Measurements from ENCODE around the gene SRGAP3. TPM values are rescaled to one million over a fixed set of nuclear protein-coding genes. Genes with fewer than 3 reads are reported as not detected.

Gene SRGAP3
- polyA plus RNA-seq, 2 donors: 1.3 to 3.3 TPM

DNA sequence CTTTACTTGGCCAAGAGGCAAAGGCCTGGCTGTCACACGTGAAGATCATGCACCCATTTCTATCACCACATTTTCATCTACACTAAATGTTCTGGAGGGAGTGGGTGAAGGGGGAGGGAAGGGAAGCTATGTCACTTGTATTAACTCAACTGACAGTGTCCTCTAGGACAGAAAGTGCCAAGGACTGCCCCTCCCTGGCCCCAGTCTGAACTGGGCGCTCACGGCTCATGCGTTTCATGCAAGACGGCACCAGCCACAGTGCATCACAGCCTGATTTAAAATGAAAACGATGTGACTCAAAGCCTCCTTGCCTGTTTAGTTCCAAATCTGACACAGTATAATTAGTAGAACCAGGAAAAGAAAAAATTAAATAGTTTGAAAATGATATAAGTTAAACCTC, 265.4 kb downstream of the SRGAP3 start:
- Histone ChIP-seq H3K4me1 (ENCODE audit: control insufficient read depth in 2 of 2, insufficient read depth in 2 of 2, low read length in 1 of 2) (no peaks in the 10 kb centered on the region), H3K9me3 (ENCODE audit: control insufficient read depth in 2 of 2, insufficient read depth in 1 of 2, low read depth in 1 of 2, low read length in 1 of 2) (no peaks in the 10 kb centered on the region), H3K4me3 (ENCODE audit: low read depth in 1 of 2, low read length in 2 of 2) (no peak overlapping the region), H3K27me3 (ENCODE audit: control insufficient read depth in 1 of 2, insufficient read depth in 2 of 2, low read length in 2 of 2) (no peaks in the 10 kb centered on the region), H3K27ac (ENCODE audit: low read depth in 2 of 2, low read length in 1 of 2) (no peak overlapping the region), H3K36me3 (ENCODE audit: control insufficient read depth in 2 of 2, insufficient read depth in 2 of 2, low read length in 1 of 2) (peaks cover 0 to 3% of the 10 kb centered on the region in 2 donors)
- 81 to 84% methylated on average over 6 of the region's 6 CpGs for WGBS, 2 donors

DNA sequence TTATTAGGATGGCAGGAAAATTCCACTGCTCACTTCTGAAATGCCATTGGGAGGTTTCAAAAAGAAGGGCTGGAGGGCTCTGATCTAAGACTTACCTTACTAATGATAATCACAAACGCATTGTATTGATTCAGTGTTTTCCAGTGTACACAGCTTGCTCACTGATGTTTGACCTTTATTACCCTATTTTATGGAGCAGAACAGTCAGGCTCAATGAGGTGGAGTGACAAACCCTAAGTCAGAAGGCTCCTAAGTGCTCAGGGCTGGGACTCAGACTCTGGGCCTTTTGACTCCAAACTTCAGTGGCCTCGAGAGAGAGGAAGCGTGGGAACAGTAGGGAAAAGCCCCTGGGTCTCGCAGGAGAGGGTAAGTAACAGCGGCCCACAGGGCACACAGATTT, 265.9 kb downstream of the SRGAP3 start:
- no peak overlapping the region for H3K27ac ChIP-seq (ENCODE audit: low read depth in 2 of 2, low read length in 1 of 2)

DNA sequence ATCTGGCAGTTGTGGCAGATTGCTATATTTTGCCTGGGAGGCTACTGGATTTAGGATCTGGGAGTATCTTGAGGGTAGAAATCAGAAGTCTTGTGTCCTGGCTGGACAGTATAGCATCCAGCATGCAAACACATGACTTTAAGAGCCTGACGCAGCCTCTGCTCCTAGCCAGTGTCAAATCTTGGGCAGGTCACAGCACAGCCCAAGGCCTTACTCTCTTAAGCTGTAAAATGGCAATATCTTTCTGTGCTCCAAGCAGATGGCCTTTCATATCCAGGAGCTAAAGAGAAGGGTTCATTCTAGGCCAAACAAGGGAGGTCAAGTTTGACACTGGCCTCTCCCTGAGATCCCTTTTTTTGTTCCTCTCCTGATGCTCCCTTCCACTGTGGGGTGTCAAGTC, 266.4 kb downstream of the SRGAP3 start:
- 78 to 82% methylated on average over 1 of the region's 1 CpG for WGBS, 2 donors
- Histone ChIP-seq H3K27me3 (ENCODE audit: control insufficient read depth in 1 of 2, insufficient read depth in 2 of 2, low read length in 2 of 2) (no peaks in the 10 kb centered on the region), H3K4me1 (ENCODE audit: control insufficient read depth in 2 of 2, insufficient read depth in 2 of 2, low read length in 1 of 2) (no peaks in the 10 kb centered on the region)

More for the DNA sequence above, 265.9 kb downstream of the SRGAP3 start:
- Histone ChIP-seq H3K36me3 (ENCODE audit: control insufficient read depth in 2 of 2, insufficient read depth in 2 of 2, low read length in 1 of 2) (peaks cover 0 to 3% of the 10 kb centered on the region in 2 donors), H3K9me3 (ENCODE audit: control insufficient read depth in 2 of 2, insufficient read depth in 1 of 2, low read depth in 1 of 2, low read length in 1 of 2) (no peaks in the 10 kb centered on the region), H3K4me3 (ENCODE audit: low read depth in 1 of 2, low read length in 2 of 2) (no peak overlapping the region), H3K27me3 (ENCODE audit: control insufficient read depth in 1 of 2, insufficient read depth in 2 of 2, low read length in 2 of 2) (no peaks in the 10 kb centered on the region), H3K4me1 (ENCODE audit: control insufficient read depth in 2 of 2, insufficient read depth in 2 of 2, low read length in 1 of 2) (no peaks in the 10 kb centered on the region)
- WGBS, 2 donors: 91% methylated on average over 5 of the region's 5 CpGs

DNA sequence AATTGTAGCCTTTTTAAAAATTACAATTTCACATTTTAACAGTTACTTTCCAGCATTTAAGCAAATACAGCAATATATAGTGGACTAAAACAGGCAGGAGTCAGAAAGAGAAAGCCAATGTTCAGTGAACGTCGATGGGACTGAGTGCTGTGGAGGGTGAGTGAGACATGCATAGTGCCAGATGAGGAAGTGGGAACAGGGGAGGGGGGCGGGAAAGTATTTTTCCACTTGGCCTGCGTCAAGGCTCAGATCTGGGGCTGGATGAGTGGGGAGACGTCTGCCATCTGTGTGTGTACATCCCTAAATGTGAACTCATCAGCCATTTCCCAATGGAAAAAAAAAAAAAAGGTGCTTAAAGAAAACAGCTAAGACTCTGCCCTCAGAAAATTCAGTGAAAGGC, 266.9 kb downstream of the SRGAP3 start:
- WGBS, 2 donors: 48 to 49% methylated on average over 5 of the region's 5 CpGs
- Histone ChIP-seq H3K36me3 (ENCODE audit: control insufficient read depth in 2 of 2, insufficient read depth in 2 of 2, low read length in 1 of 2) (peaks cover 0 to 3% of the 10 kb centered on the region in 2 donors), H3K4me3 (ENCODE audit: low read depth in 1 of 2, low read length in 2 of 2) (no peak overlapping the region), H3K9me3 (ENCODE audit: control insufficient read depth in 2 of 2, insufficient read depth in 1 of 2, low read depth in 1 of 2, low read length in 1 of 2) (no peaks in the 10 kb centered on the region), H3K27me3 (ENCODE audit: control insufficient read depth in 1 of 2, insufficient read depth in 2 of 2, low read length in 2 of 2) (no peaks in the 10 kb centered on the region), H3K27ac (ENCODE audit: low read depth in 2 of 2, low read length in 1 of 2) (no peak overlapping the region), H3K4me1 (ENCODE audit: control insufficient read depth in 2 of 2, insufficient read depth in 2 of 2, low read length in 1 of 2) (no peaks in the 10 kb centered on the region)

More for the DNA sequence above, 266.4 kb downstream of the SRGAP3 start:
- H3K36me3 ChIP-seq (ENCODE audit: control insufficient read depth in 2 of 2, insufficient read depth in 2 of 2, low read length in 1 of 2): peaks cover 0 to 3% of the 10 kb centered on the region in 2 donors
- no peak overlapping the region for H3K27ac ChIP-seq (ENCODE audit: low read depth in 2 of 2, low read length in 1 of 2)
- no peaks in the 10 kb centered on the region for H3K9me3 ChIP-seq (ENCODE audit: control insufficient read depth in 2 of 2, insufficient read depth in 1 of 2, low read depth in 1 of 2, low read length in 1 of 2)
- no peak overlapping the region for H3K4me3 ChIP-seq (ENCODE audit: low read depth in 1 of 2, low read length in 2 of 2)

DNA sequence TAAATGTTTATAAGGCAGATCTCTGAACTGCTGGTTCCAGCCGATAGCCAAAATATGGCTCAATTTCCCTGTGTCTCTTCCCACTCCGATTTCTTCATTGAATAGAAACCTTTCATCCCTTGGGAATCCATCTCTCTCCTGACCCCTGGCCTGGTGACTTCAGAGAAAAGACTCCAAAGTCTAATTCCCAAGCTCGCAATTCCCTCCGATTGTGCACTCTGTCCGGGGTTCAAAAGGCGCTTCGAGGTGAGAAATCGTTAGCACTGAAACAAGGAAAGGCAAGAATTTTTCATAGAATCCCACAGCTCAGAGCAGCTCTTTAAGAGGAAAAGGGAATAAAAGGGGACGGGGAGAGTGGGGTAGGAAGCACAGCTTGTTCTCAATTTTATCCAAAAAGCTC, 267.7 kb downstream of the SRGAP3 start:
- WGBS, 2 donors: 79 to 89% methylated on average over 9 of the region's 9 CpGs
- no peak overlapping the region for H3K27ac ChIP-seq (ENCODE audit: low read depth in 2 of 2, low read length in 1 of 2)
- H3K4me1 ChIP-seq (ENCODE audit: control insufficient read depth in 2 of 2, insufficient read depth in 2 of 2, low read length in 1 of 2): no peaks in the 10 kb centered on the region
- H3K27me3 ChIP-seq (ENCODE audit: control insufficient read depth in 1 of 2, insufficient read depth in 2 of 2, low read length in 2 of 2): no peaks in the 10 kb centered on the region
- no peaks in the 10 kb centered on the region for H3K9me3 ChIP-seq (ENCODE audit: control insufficient read depth in 2 of 2, insufficient read depth in 1 of 2, low read depth in 1 of 2, low read length in 1 of 2)
- no peak overlapping the region for H3K4me3 ChIP-seq (ENCODE audit: low read depth in 1 of 2, low read length in 2 of 2)
- H3K36me3 ChIP-seq (ENCODE audit: control insufficient read depth in 2 of 2, insufficient read depth in 2 of 2, low read length in 1 of 2): peaks cover 0 to 3% of the 10 kb centered on the region in 2 donors

DNA sequence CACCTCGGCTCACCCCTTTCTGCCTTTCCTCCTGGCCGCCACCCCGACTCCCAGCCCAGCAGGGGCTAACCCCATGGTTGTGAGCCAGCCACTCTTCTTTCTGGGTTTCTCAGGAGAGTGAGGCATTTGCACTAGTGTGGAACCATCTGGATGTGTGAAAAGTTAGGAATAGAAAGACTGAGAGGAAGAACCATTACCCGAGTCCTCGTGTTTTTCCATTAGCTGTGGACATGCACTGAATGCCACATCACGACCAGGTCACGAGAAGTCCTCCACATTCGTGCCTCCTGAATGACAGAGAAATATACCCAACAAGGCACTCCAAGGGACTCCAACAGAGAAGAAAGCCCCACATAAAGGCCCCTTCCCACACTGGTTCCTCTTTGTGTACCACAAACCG, 268.1 kb downstream of the SRGAP3 start:
- Histone ChIP-seq H3K36me3 (ENCODE audit: control insufficient read depth in 2 of 2, insufficient read depth in 2 of 2, low read length in 1 of 2) (peaks cover 0 to 3% of the 10 kb centered on the region in 2 donors), H3K9me3 (ENCODE audit: control insufficient read depth in 2 of 2, insufficient read depth in 1 of 2, low read depth in 1 of 2, low read length in 1 of 2) (no peaks in the 10 kb centered on the region), H3K4me3 (ENCODE audit: low read depth in 1 of 2, low read length in 2 of 2) (no peak overlapping the region), H3K27me3 (ENCODE audit: control insufficient read depth in 1 of 2, insufficient read depth in 2 of 2, low read length in 2 of 2) (peaks cover 0 to 3% of the 10 kb centered on the region in 2 donors), H3K4me1 (ENCODE audit: control insufficient read depth in 2 of 2, insufficient read depth in 2 of 2, low read length in 1 of 2) (no peaks in the 10 kb centered on the region), H3K27ac (ENCODE audit: low read depth in 2 of 2, low read length in 1 of 2) (no peak overlapping the region)
- WGBS, 2 donors: 79 to 89% methylated on average over 9 of the region's 9 CpGs

DNA sequence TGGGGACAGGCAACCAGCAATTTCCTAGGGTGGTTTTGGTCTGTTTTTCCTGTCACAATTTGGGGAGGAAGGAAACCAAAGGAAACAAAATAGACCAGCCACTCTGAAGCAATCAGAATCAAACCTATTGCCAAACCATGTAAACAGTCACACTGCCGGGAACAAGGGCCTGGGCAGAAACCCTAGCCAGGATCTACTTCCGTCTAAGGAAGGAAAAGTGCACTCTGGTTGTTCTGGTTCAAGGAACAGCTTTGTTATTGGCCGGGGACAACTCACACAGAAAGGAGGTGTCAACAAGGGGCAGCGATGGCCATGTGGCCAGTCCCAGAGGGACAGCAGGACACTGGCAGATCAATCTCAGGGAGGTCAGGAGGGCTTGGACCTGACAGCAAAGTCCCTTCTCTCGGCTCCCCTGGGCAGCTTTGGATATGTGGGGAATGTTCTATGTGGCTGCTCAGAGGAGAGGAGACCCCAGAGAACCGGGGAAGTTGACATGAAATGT, 268.6 kb downstream of the SRGAP3 start:
- no peak overlapping the region for H3K27ac ChIP-seq (ENCODE audit: low read depth in 2 of 2, low read length in 1 of 2)
- no peaks in the 10 kb centered on the region for H3K9me3 ChIP-seq (ENCODE audit: control insufficient read depth in 2 of 2, insufficient read depth in 1 of 2, low read depth in 1 of 2, low read length in 1 of 2)
- H3K36me3 ChIP-seq (ENCODE audit: control insufficient read depth in 2 of 2, insufficient read depth in 2 of 2, low read length in 1 of 2): peaks cover 0 to 3% of the 10 kb centered on the region in 2 donors
- peaks cover 0 to 3% of the 10 kb centered on the region in 2 donors for H3K27me3 ChIP-seq (ENCODE audit: control insufficient read depth in 1 of 2, insufficient read depth in 2 of 2, low read length in 2 of 2)
- no peaks in the 10 kb centered on the region for H3K4me1 ChIP-seq (ENCODE audit: control insufficient read depth in 2 of 2, insufficient read depth in 2 of 2, low read length in 1 of 2)
- WGBS, 2 donors: 58 to 61% methylated on average over 6 of the region's 6 CpGs
- no peak overlapping the region for H3K4me3 ChIP-seq (ENCODE audit: low read depth in 1 of 2, low read length in 2 of 2)

DNA sequence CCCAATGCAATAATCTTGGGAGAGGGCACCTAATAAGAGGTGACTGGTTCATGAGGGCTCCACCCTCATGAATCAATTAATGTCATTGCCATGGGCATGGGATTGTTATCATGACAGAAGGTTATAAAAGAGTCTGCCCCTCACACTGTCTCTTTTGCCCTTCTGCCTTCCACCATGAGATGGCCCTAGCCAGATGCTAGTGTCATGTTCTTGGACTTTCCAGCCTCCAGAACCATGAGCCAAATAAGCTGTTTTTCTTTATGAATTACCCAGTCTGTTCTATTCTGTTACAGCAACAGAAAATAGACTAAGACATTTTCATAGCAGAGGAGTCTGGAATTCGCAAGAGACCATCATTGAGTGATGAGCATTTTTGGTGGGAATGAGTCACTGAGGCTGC, 270.2 kb downstream of the SRGAP3 start:
- Histone ChIP-seq H3K36me3 (ENCODE audit: control insufficient read depth in 2 of 2, insufficient read depth in 2 of 2, low read length in 1 of 2) (no peaks in the 10 kb centered on the region), H3K9me3 (ENCODE audit: control insufficient read depth in 2 of 2, insufficient read depth in 1 of 2, low read depth in 1 of 2, low read length in 1 of 2) (no peaks in the 10 kb centered on the region), H3K27me3 (ENCODE audit: control insufficient read depth in 1 of 2, insufficient read depth in 2 of 2, low read length in 2 of 2) (peaks cover 0 to 3% of the 10 kb centered on the region in 2 donors), H3K4me3 (ENCODE audit: low read depth in 1 of 2, low read length in 2 of 2) (no peak overlapping the region), H3K27ac (ENCODE audit: low read depth in 2 of 2, low read length in 1 of 2) (no peak overlapping the region), H3K4me1 (ENCODE audit: control insufficient read depth in 2 of 2, insufficient read depth in 2 of 2, low read length in 1 of 2) (no peaks in the 10 kb centered on the region)
- 93 to 94% methylated on average over 1 of the region's 1 CpG for WGBS, 2 donors

DNA sequence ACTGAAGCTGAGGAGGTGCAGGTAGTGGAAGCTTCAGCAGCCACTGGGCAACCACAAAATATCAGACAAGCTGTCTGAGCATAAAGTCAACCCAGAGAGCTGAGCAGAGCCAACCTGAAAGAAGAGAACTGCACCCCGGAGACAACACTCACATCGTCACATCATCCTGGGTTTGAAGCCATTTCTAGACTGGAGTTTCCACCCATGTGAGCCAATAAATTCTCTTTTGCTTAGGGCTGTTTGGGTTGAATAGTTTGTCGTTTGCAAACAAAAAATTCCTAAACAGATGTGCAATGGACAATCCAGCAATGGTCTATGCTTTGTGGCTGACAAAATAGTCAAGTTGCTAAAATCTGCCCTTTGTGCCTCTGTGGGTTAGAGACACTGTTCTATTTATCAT, 270.9 kb downstream of the SRGAP3 start:
- H3K36me3 ChIP-seq (ENCODE audit: control insufficient read depth in 2 of 2, insufficient read depth in 2 of 2, low read length in 1 of 2): no peaks in the 10 kb centered on the region
- no peak overlapping the region for H3K4me3 ChIP-seq (ENCODE audit: low read depth in 1 of 2, low read length in 2 of 2)
- WGBS, 2 donors: 60 to 76% methylated on average over 3 of the region's 3 CpGs
- no peaks in the 10 kb centered on the region for H3K4me1 ChIP-seq (ENCODE audit: control insufficient read depth in 2 of 2, insufficient read depth in 2 of 2, low read length in 1 of 2)
- no peak overlapping the region for H3K27ac ChIP-seq (ENCODE audit: low read depth in 2 of 2, low read length in 1 of 2)
- no peaks in the 10 kb centered on the region for H3K9me3 ChIP-seq (ENCODE audit: control insufficient read depth in 2 of 2, insufficient read depth in 1 of 2, low read depth in 1 of 2, low read length in 1 of 2)
- H3K27me3 ChIP-seq (ENCODE audit: control insufficient read depth in 1 of 2, insufficient read depth in 2 of 2, low read length in 2 of 2): peaks cover 0 to 3% of the 10 kb centered on the region in 2 donors

DNA sequence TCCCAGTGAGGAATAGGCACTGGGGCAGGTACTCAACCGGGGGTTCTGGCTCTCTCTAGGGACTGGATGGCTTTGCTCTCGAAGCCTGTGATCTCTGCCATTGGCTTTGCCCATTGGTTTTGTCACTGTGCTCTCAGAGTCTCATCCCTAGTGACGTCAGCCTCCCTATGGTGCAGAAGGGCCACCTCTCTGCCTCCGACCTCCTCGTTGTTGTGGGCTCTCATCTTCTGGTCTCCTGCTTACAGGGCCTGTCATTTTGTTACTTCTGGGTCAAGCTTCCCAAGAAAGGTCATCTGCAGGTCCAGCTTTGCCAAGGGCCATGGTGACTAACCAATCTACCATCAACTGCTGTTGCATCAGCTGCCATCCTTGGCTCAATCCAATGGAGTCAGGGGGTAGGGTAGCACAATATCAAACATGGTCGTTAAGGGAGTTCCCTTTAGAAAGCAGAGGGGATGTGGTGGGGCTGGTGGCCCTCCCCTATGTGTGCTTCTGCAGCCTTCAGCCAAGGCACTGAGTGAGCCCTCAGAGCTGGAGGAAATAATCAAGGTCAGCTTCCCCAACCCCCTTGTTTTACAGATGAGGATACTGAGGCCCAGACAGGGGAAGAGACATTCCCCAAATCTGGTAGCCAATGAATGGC, 272.8 kb downstream of the SRGAP3 start:
- Histone ChIP-seq H3K27ac (ENCODE audit: low read depth in 2 of 2, low read length in 1 of 2) (no peak overlapping the region), H3K4me1 (ENCODE audit: control insufficient read depth in 2 of 2, insufficient read depth in 2 of 2, low read length in 1 of 2) (no peaks in the 10 kb centered on the region), H3K4me3 (ENCODE audit: low read depth in 1 of 2, low read length in 2 of 2) (no peak overlapping the region), H3K9me3 (ENCODE audit: control insufficient read depth in 2 of 2, insufficient read depth in 1 of 2, low read depth in 1 of 2, low read length in 1 of 2) (no peaks in the 10 kb centered on the region), H3K36me3 (ENCODE audit: control insufficient read depth in 2 of 2, insufficient read depth in 2 of 2, low read length in 1 of 2) (no peaks in the 10 kb centered on the region), H3K27me3 (ENCODE audit: control insufficient read depth in 1 of 2, insufficient read depth in 2 of 2, low read length in 2 of 2) (peaks cover 0 to 3% of the 10 kb centered on the region in 2 donors)
- WGBS, 2 donors: 82 to 83% methylated on average over 6 of the region's 6 CpGs

Measured in esophagus (tissue), 2 donors.